ENCODE measurements around the gene PIP5K1B. TPM values are rescaled to one million over a fixed set of nuclear protein-coding genes. Genes with fewer than 3 reads are reported as not detected.

The PIP5K1B gene
- total and polyA plus RNA-seq, 4 experiments from 2014 or later: 0.12 to 0.25 TPM; not detected in 2

DNA sequence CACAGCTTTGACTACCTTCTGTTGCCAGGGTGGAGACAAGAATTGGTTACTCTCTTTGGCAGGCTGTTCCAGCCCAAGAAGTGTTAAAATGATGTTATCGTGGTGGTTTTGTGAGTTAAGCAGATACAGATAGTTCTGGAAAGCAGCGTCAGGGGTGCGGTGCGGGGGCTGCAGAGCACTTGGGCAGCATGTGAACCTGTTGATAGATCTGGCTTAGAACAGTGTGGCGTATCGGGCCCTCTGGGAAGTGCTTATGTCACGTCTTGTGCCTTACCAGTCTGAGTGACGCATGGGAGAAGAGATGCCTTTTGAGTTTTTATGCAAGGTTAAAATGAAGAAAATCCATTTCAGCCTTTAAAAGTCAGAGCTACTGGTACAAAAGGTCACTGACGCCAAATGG is 156.4 kb downstream of the PIP5K1B start:
- no peaks in the 10 kb centered on the region for H3K4me1 Mint-ChIP-seq
- Histone ChIP-seq H3K4me3 (ENCODE audit: low read length in 2 of 2) (no peak overlapping the region), H3K27ac (ENCODE audit: low read depth, low read length) (no peak overlapping the region), H3K9me3 (ENCODE audit: control insufficient read depth in 1 of 2, low read length in 2 of 2) (no peaks in the 10 kb centered on the region), H3K36me3 (ENCODE audit: insufficient read depth, low read length) (no peaks in the 10 kb centered on the region), H3K4me1 (ENCODE audit: insufficient read depth, low read length) (no peaks in the 10 kb centered on the region), H3K27me3 (ENCODE audit: insufficient read depth, low read length) (no peaks in the 10 kb centered on the region)
- no peaks in the 10 kb centered on the region for H3K36me3 Mint-ChIP-seq
- H3K9me3 Mint-ChIP-seq: no peaks in the 10 kb centered on the region
- peaks cover under 1 to 1% of the 10 kb centered on the region in 2 donors for H3K27me3 Mint-ChIP-seq
- H3K27ac Mint-ChIP-seq: no peak overlapping the region
- intact Hi-C loops (cut with micrococcal nuclease): no loop called here
- H3K4me3 Mint-ChIP-seq: no peak overlapping the region
- POLR2A ChIA-PET (ENCODE audit: partially characterized antibody): no interaction called here
- DNase-seq: no peak
- CTCF ChIA-PET (ENCODE audit: partially characterized antibody): no interaction called here

DNA sequence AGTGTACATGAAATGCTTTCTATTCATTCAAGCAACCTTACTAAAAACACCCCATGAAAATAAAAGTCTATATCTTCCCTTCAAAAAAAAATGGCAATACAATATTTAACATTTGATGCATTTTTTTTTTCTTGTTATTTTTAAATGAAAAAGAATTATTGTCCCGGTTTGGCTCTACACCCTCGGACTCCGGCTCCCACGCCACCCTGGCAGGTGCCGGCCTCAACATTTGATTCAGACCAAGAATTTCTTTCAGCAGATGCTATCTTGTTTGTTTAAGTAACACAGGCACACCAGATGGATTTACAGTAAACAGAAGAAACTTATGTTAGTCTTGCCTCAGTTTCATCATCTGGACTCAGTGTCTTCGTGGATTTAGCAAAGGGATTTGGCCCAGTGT is 162.0 kb downstream of the PIP5K1B start:
- Histone ChIP-seq H3K27ac (ENCODE audit: low read depth, low read length) (no peak overlapping the region), H3K4me3 (ENCODE audit: low read length in 2 of 2) (no peak overlapping the region), H3K9me3 (ENCODE audit: control insufficient read depth in 1 of 2, low read length in 2 of 2) (no peaks in the 10 kb centered on the region), H3K36me3 (ENCODE audit: insufficient read depth, low read length) (no peaks in the 10 kb centered on the region), H3K27me3 (ENCODE audit: insufficient read depth, low read length) (no peaks in the 10 kb centered on the region), H3K4me1 (ENCODE audit: insufficient read depth, low read length) (no peaks in the 10 kb centered on the region)
- Mint-ChIP-seq H3K27ac (no peak overlapping the region), H3K9me3 (no peaks in the 10 kb centered on the region), H3K27me3 (no peaks in the 10 kb centered on the region), H3K4me3 (no peak overlapping the region), H3K36me3 (no peaks in the 10 kb centered on the region), H3K4me1 (no peaks in the 10 kb centered on the region)
- ChIA-PET POLR2A (ENCODE audit: partially characterized antibody) (no interaction called here), CTCF (ENCODE audit: partially characterized antibody) (no interaction called here)
- DNase-seq: no peak
- intact Hi-C loops (cut with micrococcal nuclease): no loop called here

DNA sequence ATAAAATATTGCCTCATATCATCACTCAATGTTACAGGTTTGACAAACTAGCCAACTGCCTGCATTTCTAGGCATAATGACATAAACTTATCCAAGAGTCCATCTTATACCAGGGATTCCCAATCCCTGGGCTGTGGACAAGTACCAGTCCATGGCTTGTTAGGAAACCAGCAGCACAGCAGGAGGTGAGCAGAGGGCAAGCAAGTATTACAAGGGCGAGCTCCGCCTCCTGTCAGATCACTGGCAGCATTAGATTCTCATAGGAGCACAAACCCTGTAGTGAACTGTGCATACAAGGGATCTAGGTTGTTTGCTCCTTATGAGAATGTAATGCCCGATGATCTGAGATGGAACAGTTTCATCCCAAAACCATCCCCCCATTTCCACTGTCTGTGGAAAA is 164.0 kb downstream of the PIP5K1B start:
- H3K4me3 Mint-ChIP-seq: no peak overlapping the region
- no peak overlapping the region for H3K27ac ChIP-seq (ENCODE audit: low read depth, low read length)
- no peaks in the 10 kb centered on the region for H3K27me3 Mint-ChIP-seq
- no peaks in the 10 kb centered on the region for H3K27me3 ChIP-seq (ENCODE audit: insufficient read depth, low read length)
- POLR2A ChIA-PET (ENCODE audit: partially characterized antibody): no interaction called here
- H3K4me3 ChIP-seq (ENCODE audit: low read length in 2 of 2): no peak overlapping the region
- H3K4me1 Mint-ChIP-seq: no peaks in the 10 kb centered on the region
- no peaks in the 10 kb centered on the region for H3K36me3 ChIP-seq (ENCODE audit: insufficient read depth, low read length)
- intact Hi-C loops (cut with micrococcal nuclease): no loop called here
- no peaks in the 10 kb centered on the region for H3K9me3 ChIP-seq (ENCODE audit: control insufficient read depth in 1 of 2, low read length in 2 of 2)
- no peaks in the 10 kb centered on the region for H3K4me1 ChIP-seq (ENCODE audit: insufficient read depth, low read length)
- DNase-seq: no peak
- H3K27ac Mint-ChIP-seq: no peak overlapping the region
- no peaks in the 10 kb centered on the region for H3K9me3 Mint-ChIP-seq
- CTCF ChIA-PET (ENCODE audit: partially characterized antibody): no interaction called here
- H3K36me3 Mint-ChIP-seq: no peaks in the 10 kb centered on the region

- Mint-ChIP-seq H3K27me3 (no peaks in the 10 kb centered on the region), H3K36me3 (no peaks in the 10 kb centered on the region), H3K4me3 (no peak overlapping the region), H3K4me1 (no peaks in the 10 kb centered on the region), H3K9me3 (no peaks in the 10 kb centered on the region), H3K27ac (no peak overlapping the region)
- H3K36me3 ChIP-seq (ENCODE audit: insufficient read depth, low read length): no peaks in the 10 kb centered on the region
- no peaks in the 10 kb centered on the region for H3K4me1 ChIP-seq (ENCODE audit: insufficient read depth, low read length)
- DNase-seq: no peak
- intact Hi-C loops (cut with micrococcal nuclease): no loop called here
- CTCF ChIA-PET (ENCODE audit: partially characterized antibody): interaction anchor here (1.4 kb wide), 1 partner anchor 16 kb away, joined by 4 read pairs; no protein-coding TSS in a partner anchor
- no peaks in the 10 kb centered on the region for H3K9me3 ChIP-seq (ENCODE audit: control insufficient read depth in 1 of 2, low read length in 2 of 2)
- H3K27ac ChIP-seq (ENCODE audit: low read depth, low read length): no peak overlapping the region
- H3K4me3 ChIP-seq (ENCODE audit: low read length in 2 of 2): no peak overlapping the region
- no peaks in the 10 kb centered on the region for H3K27me3 ChIP-seq (ENCODE audit: insufficient read depth, low read length)
- POLR2A ChIA-PET (ENCODE audit: partially characterized antibody): interaction anchor here (1.0 kb wide), 1 partner anchor 8 kb away, joined by 3 read pairs; no protein-coding TSS in a partner anchor
Measured at GRCh38 chr9:68870086-68870485, 165.0 kb downstream of the PIP5K1B start.

GRCh38 chr9:68871236-68871635 is 166.2 kb downstream of the PIP5K1B start:
- Mint-ChIP-seq H3K4me3 (no peak overlapping the region), H3K9me3 (no peaks in the 10 kb centered on the region), H3K27ac (no peak overlapping the region), H3K4me1 (no peaks in the 10 kb centered on the region), H3K27me3 (no peaks in the 10 kb centered on the region), H3K36me3 (no peaks in the 10 kb centered on the region)
- Histone ChIP-seq H3K9me3 (ENCODE audit: control insufficient read depth in 1 of 2, low read length in 2 of 2) (no peaks in the 10 kb centered on the region), H3K4me1 (ENCODE audit: insufficient read depth, low read length) (no peaks in the 10 kb centered on the region), H3K27ac (ENCODE audit: low read depth, low read length) (no peak overlapping the region), H3K4me3 (ENCODE audit: low read length in 2 of 2) (no peak overlapping the region), H3K36me3 (ENCODE audit: insufficient read depth, low read length) (no peaks in the 10 kb centered on the region), H3K27me3 (ENCODE audit: insufficient read depth, low read length) (no peaks in the 10 kb centered on the region)
- no peak for DNase-seq
- ChIA-PET CTCF (ENCODE audit: partially characterized antibody) (interaction anchor here (1.4 kb wide), 1 partner anchor 18 kb away, joined by 4 read pairs; no protein-coding TSS in a partner anchor), POLR2A (ENCODE audit: partially characterized antibody) (no interaction called here)
- intact Hi-C loops (cut with micrococcal nuclease): no loop called here

GRCh38 chr9:68872026-68872501 is 167.0 kb downstream of the PIP5K1B start:
- POLR2A ChIA-PET (ENCODE audit: partially characterized antibody): no interaction called here
- Histone ChIP-seq H3K4me1 (ENCODE audit: insufficient read depth, low read length) (no peaks in the 10 kb centered on the region), H3K27ac (ENCODE audit: low read depth, low read length) (no peak overlapping the region), H3K27me3 (ENCODE audit: insufficient read depth, low read length) (no peaks in the 10 kb centered on the region), H3K4me3 (ENCODE audit: low read length in 2 of 2) (no peak overlapping the region), H3K9me3 (ENCODE audit: control insufficient read depth in 1 of 2, low read length in 2 of 2) (no peaks in the 10 kb centered on the region), H3K36me3 (ENCODE audit: insufficient read depth, low read length) (no peaks in the 10 kb centered on the region)
- Mint-ChIP-seq H3K9me3 (no peaks in the 10 kb centered on the region), H3K4me1 (no peaks in the 10 kb centered on the region), H3K36me3 (no peaks in the 10 kb centered on the region), H3K4me3 (no peak overlapping the region), H3K27me3 (no peaks in the 10 kb centered on the region), H3K27ac (no peak overlapping the region)
- intact Hi-C loops (cut with micrococcal nuclease): no loop called here
- CTCF ChIA-PET (ENCODE audit: partially characterized antibody): no interaction called here
- no peak for DNase-seq

DNA sequence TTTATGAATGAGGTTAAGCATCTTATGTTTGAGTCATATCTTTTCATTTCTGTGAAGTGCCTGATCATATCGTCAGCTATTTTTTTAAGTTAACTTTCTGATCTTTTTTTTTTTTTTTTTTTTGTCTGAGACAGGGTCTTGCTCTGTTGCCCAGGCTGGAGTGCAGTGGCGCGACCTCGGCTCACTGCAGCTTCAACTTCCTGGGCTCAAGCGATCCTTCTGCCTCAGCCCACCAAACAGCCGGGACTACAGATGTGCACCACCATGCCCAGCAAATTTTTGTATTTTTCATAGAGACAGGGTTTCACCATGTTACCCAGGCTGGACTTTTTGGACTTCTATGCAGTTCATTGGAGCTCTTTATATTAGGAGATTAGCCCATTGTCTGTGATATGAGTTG is 168.1 kb downstream of the PIP5K1B start:
- H3K9me3 Mint-ChIP-seq: no peaks in the 10 kb centered on the region
- H3K4me1 Mint-ChIP-seq: no peaks in the 10 kb centered on the region
- Histone ChIP-seq H3K27me3 (ENCODE audit: insufficient read depth, low read length) (no peaks in the 10 kb centered on the region), H3K36me3 (ENCODE audit: insufficient read depth, low read length) (no peaks in the 10 kb centered on the region), H3K27ac (ENCODE audit: low read depth, low read length) (no peak overlapping the region), H3K4me3 (ENCODE audit: low read length in 2 of 2) (no peak overlapping the region), H3K4me1 (ENCODE audit: insufficient read depth, low read length) (no peaks in the 10 kb centered on the region), H3K9me3 (ENCODE audit: control insufficient read depth in 1 of 2, low read length in 2 of 2) (no peaks in the 10 kb centered on the region)
- CTCF ChIA-PET (ENCODE audit: partially characterized antibody): no interaction called here
- POLR2A ChIA-PET (ENCODE audit: partially characterized antibody): interaction anchor here (0.7 kb wide), 1 partner anchor 22 kb away, joined by 5 read pairs; no protein-coding TSS in a partner anchor
- intact Hi-C loops (cut with micrococcal nuclease): no loop called here
- no peaks in the 10 kb centered on the region for H3K36me3 Mint-ChIP-seq
- peaks cover 0 to 2% of the 10 kb centered on the region in 2 donors for H3K27me3 Mint-ChIP-seq
- no peak overlapping the region for H3K4me3 Mint-ChIP-seq
- H3K27ac Mint-ChIP-seq: no peak overlapping the region
- DNase-seq: no peak

DNA sequence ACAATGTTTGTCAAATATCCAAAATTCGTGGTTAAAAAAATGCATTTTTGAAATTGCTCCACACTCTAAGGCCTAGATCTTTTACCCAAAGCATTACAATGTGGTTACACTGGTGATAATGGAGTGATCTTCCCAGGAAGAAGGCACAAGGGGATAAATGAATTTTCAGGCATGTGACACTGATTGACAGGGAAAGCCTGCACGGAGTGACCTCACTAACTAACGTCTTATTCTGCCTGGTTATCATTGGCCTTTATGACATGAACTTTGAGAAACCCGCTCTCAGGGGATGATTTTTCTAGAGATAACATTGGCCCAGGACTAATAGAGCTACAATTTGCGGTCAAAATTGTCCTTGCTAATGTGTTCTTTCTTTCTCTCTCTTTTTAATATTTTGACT is 171.2 kb downstream of the PIP5K1B start:
- Histone ChIP-seq H3K9me3 (ENCODE audit: control insufficient read depth in 1 of 2, low read length in 2 of 2) (no peaks in the 10 kb centered on the region), H3K4me1 (ENCODE audit: insufficient read depth, low read length) (no peaks in the 10 kb centered on the region), H3K36me3 (ENCODE audit: insufficient read depth, low read length) (no peaks in the 10 kb centered on the region), H3K27me3 (ENCODE audit: insufficient read depth, low read length) (no peaks in the 10 kb centered on the region), H3K4me3 (ENCODE audit: low read length in 2 of 2) (no peak overlapping the region), H3K27ac (ENCODE audit: low read depth, low read length) (no peak overlapping the region)
- ChIA-PET POLR2A (ENCODE audit: partially characterized antibody) (no interaction called here), CTCF (ENCODE audit: partially characterized antibody) (interaction anchor here (0.9 kb wide), 1 partner anchor 32 kb away, joined by 3 read pairs; no protein-coding TSS in a partner anchor)
- Mint-ChIP-seq H3K27me3 (peaks cover 2 to 7% of the 10 kb centered on the region in 2 donors), H3K9me3 (no peaks in the 10 kb centered on the region), H3K36me3 (no peaks in the 10 kb centered on the region), H3K4me1 (no peaks in the 10 kb centered on the region), H3K4me3 (no peak overlapping the region), H3K27ac (no peak overlapping the region)
- DNase-seq: no peak
- intact Hi-C loops (cut with micrococcal nuclease): no loop called here

Measured in CD4-positive, alpha-beta memory T cell (primary cell).